ENCODE results near the gene ELAVL1. TPM values are rescaled to one million over a fixed set of nuclear protein-coding genes. Genes with fewer than 3 reads are reported as not detected.

ELAVL1 gene
- total and polyA plus RNA-seq, 2 of the 13 experiments (the other 11 are each of a cell fraction or from before 2014, with no cell fraction given), result 27.9 to 38.4 TPM

DNA sequence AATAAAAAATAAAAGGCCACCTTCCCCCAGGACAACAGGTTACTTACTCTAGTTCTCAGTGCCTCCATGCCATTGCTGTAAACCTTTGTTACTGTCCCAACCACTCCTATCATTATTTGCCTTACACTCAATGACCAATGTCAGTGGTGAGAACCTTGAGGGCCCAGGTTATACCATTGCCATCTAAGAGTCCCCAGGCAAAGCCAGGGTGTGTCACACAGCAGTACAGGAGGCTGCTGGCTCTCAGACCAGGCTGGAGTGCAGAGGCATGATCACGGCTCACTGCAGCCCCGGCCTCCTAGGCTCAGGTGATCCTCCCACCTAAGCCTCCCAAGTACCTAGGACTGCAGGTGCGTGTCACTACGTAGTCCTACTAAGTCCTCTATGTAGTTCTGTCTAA, 6.1 kb downstream of the ELAVL1 start (continued):
- TF ChIP-seq TOPORS (CRISPR knock-in tag; IDR thresholded peaks at IDR 0.05) (no peak), TEAD2 (CRISPR knock-in tag; IDR thresholded peaks at IDR 0.05) (no peak), ATF7 (IDR thresholded peaks at IDR 0.05) (no peak), ATF7 (CRISPR knock-in tag; IDR thresholded peaks at IDR 0.05) (no peak), ZNF496 (CRISPR knock-in tag; IDR thresholded peaks at IDR 0.05; ENCODE audit: insufficient replicate concordance) (no peak)

DNA sequence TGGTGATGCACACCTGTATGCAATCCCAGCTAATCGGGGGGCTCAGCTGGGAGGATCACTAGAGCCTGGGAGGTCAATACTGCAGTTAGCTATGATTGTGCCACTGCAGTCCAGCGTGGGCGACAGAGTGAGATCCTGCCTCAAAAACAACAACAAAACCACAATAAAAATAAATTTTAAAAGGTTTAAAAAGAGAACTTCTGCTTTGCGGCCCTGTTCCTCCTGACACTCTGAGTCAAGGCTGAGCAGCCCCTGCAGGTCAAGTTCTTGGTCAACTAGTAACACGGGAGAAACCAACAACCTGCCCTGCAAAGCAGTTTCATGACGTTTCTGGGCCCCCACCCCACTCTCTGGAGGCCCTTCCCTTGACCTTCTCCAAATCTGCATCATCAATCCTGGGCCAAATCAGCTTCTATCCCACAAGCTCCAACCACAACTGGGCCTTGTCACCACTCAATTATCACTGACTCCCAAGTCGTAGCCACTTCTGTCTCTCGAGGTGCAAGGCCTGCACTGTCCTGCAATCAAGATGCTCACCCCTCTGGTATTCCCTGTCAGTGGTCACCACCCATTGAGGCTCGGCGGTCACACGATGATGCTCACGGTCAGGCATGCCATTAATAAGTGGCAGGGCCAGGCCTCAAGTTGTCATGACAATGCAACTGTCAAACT, 7.5 kb downstream of the ELAVL1 start:
- Histone ChIP-seq H3K4me2 (ENCODE audit: low read depth, low read length) (no peak overlapping the region), H3K4me1 (ENCODE audit: insufficient read depth, low read length) (peaks cover 69% of the 10 kb centered on the region), H3K9me3 (ENCODE audit: low read length) (no peaks in the 10 kb centered on the region), H3K79me2 (ENCODE audit: insufficient read depth, low read length) (peaks cover 98% of the 10 kb centered on the region), H3K9ac (ENCODE audit: insufficient read depth, low read depth, low read length) (no peak overlapping the region), H3K27ac (ENCODE audit: extremely low read length, insufficient read depth, low read length) (no peak overlapping the region), H3K4me3 (replicated peaks in 1 of 3; ENCODE audit: insufficient read depth in 1 of 3, low read depth in 2 of 3, low read length in 3 of 3) (no peak overlapping the region), H3K36me3 (replicated peaks in 1 of 2; ENCODE audit: control insufficient read depth in 1 of 2, insufficient read depth in 2 of 2, low read length in 2 of 2) (peaks cover 6 to 14% of the 10 kb centered on the region in 2 experiments), H2AFZ (ENCODE audit: low read length) (no peak overlapping the region), H4K20me1 (ENCODE audit: insufficient read depth, low read length) (peaks cover 75% of the 10 kb centered on the region), H3K27me3 (ENCODE audit: control insufficient read depth in 1 of 2, insufficient read depth in 2 of 2, low read length in 2 of 2) (no peaks in the 10 kb centered on the region)
- no peak for FAIRE-seq
- WGBS (ENCODE audit: low lambda C conversion rate), result 93% methylated on average over 12 of the region's 12 CpGs
- TF ChIP-seq, protein P1, sequence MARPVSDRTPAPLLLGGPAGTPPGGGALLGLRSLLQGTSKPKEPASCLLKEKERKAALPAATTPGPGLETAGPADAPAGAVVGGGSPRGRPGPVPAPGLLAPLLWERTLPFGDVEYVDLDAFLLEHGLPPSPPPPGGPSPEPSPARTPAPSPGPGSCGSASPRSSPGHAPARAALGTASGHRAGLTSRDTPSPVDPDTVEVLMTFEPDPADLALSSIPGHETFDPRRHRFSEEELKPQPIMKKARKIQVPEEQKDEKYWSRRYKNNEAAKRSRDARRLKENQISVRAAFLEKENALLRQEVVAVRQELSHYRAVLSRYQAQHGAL (CRISPR knock-in tag; IDR thresholded peaks at IDR 0.05; ENCODE audit: not compliant biosample characterization), result no peak
- no peak for TF ChIP-seq ZNF124 (CRISPR knock-in tag; IDR thresholded peaks at IDR 0.05)
- no peak for TF ChIP-seq GZF1 (CRISPR knock-in tag; IDR thresholded peaks at IDR 0.05)
- ATAC-seq, result no peak
- POLR2A ChIA-PET, result no interaction called here
- intact Hi-C loops (cut with micrococcal nuclease; ENCODE audit: unreplicated experiment) (no loop called here), in situ Hi-C loops (cut with HindIII; ENCODE audit: extremely low pct_ligation_motif_present, low pct_unique_long_range_greater_than_20kb) (no loop called here)
- CTCF ChIA-PET (ENCODE audit: low intra/inter-chr PET ratio, low total read pairs), result no interaction called here
- no TSS peak for BruUV-seq (replicated peaks)
- DNase-seq (ENCODE audit: low spot score), result no peak
